ENCODE measurements around the gene YWHAG.
A peak's percentile ranks its signal among the peaks of the same experiment; 100 is the strongest.
"Not testable (repeated sequence)": the region's sequence is repeated elsewhere in the genome, so short reads cannot be mapped to it uniquely, and the experiment has no call there.

YWHAG gene

GRCh38 chr7:76358481-76359110 lies at the start of gene YWHAG:
Gene YWHAG (minus strand): TSS chr7:76358991. CDS start chr7:76358808, 183 bp downstream.
- H3K4me3 ChIP-seq (ENCODE audit: low read length in 2 of 2), result peak within 1 kb of the TSS; percentile 84 to 93
- peaks cover 8 to 24% of the 10 kb centered on the region in 2 donors for H3K4me1 ChIP-seq (ENCODE audit: control insufficient read depth in 2 of 2, insufficient read depth in 2 of 2, low read length in 2 of 2)
- no peaks in the 10 kb centered on the region for H3K9me3 ChIP-seq (ENCODE audit: control insufficient read depth in 2 of 2, low read length in 2 of 2)
- H3K9ac ChIP-seq (ENCODE audit: low read depth in 1 of 2, low read length in 2 of 2), result peak within 1 kb of the TSS; percentile 90 to 98
- peaks cover 2 to 3% of the 10 kb centered on the region in 2 donors for H3K36me3 ChIP-seq (ENCODE audit: control insufficient read depth in 2 of 2, insufficient read depth in 2 of 2, low read length in 2 of 2)
- H3K27me3 ChIP-seq (ENCODE audit: control insufficient read depth in 2 of 2, insufficient read depth in 2 of 2, low read length in 2 of 2), result no peaks in the 10 kb centered on the region
- peak within 1 kb of the TSS; percentile 95 to 99 for H3K27ac ChIP-seq (ENCODE audit: low read depth in 2 of 2, low read length in 2 of 2)

GRCh38 chr7:76408121-76408560 lies 49.4 kb upstream of the YWHAG start:
- Histone ChIP-seq H3K4me3 (ENCODE audit: low read length in 2 of 2) (no peak overlapping the region), H3K27ac (ENCODE audit: low read depth in 2 of 2, low read length in 2 of 2) (no peak overlapping the region), H3K9me3 (ENCODE audit: control insufficient read depth in 2 of 2, low read length in 2 of 2) (no peaks in the 10 kb centered on the region), H3K36me3 (ENCODE audit: control insufficient read depth in 2 of 2, insufficient read depth in 2 of 2, low read length in 2 of 2) (no peaks in the 10 kb centered on the region), H3K27me3 (ENCODE audit: control insufficient read depth in 2 of 2, insufficient read depth in 2 of 2, low read length in 2 of 2) (no peaks in the 10 kb centered on the region), H3K4me1 (ENCODE audit: control insufficient read depth in 2 of 2, insufficient read depth in 2 of 2, low read length in 2 of 2) (peaks cover 4 to 9% of the 10 kb centered on the region in 2 donors), H3K9ac (ENCODE audit: low read depth in 1 of 2, low read length in 2 of 2) (no peak overlapping the region)

GRCh38 chr7:76407718-76408117 lies 48.9 kb upstream of the YWHAG start:
- Histone ChIP-seq H3K4me3 (ENCODE audit: low read length in 2 of 2) (no peak overlapping the region), H3K9me3 (ENCODE audit: control insufficient read depth in 2 of 2, low read length in 2 of 2) (no peaks in the 10 kb centered on the region), H3K27me3 (ENCODE audit: control insufficient read depth in 2 of 2, insufficient read depth in 2 of 2, low read length in 2 of 2) (no peaks in the 10 kb centered on the region), H3K4me1 (ENCODE audit: control insufficient read depth in 2 of 2, insufficient read depth in 2 of 2, low read length in 2 of 2) (peaks cover 4 to 9% of the 10 kb centered on the region in 2 donors), H3K36me3 (ENCODE audit: control insufficient read depth in 2 of 2, insufficient read depth in 2 of 2, low read length in 2 of 2) (no peaks in the 10 kb centered on the region), H3K27ac (ENCODE audit: low read depth in 2 of 2, low read length in 2 of 2) (no peak overlapping the region), H3K9ac (ENCODE audit: low read depth in 1 of 2, low read length in 2 of 2) (no peak overlapping the region)

GRCh38 chr7:76405738-76406137 lies 46.9 kb upstream of the YWHAG start:
- Histone ChIP-seq H3K27ac (ENCODE audit: low read depth in 2 of 2, low read length in 2 of 2) (no peak overlapping the region), H3K4me3 (ENCODE audit: low read length in 2 of 2) (no peak overlapping the region), H3K9me3 (ENCODE audit: control insufficient read depth in 2 of 2, low read length in 2 of 2) (no peaks in the 10 kb centered on the region)

GRCh38 chr7:76403780-76404494 lies 45.1 kb upstream of the YWHAG start:
- Histone ChIP-seq H3K27ac (ENCODE audit: low read depth in 2 of 2, low read length in 2 of 2) (peak overlapping the region; percentile 76 to 80), H3K4me3 (ENCODE audit: low read length in 2 of 2) (peak overlapping the region in 1 of 2 donors; percentile 13), H3K9ac (ENCODE audit: low read depth in 1 of 2, low read length in 2 of 2) (no peak overlapping the region), H3K27me3 (ENCODE audit: control insufficient read depth in 2 of 2, insufficient read depth in 2 of 2, low read length in 2 of 2) (no peaks in the 10 kb centered on the region), H3K36me3 (ENCODE audit: control insufficient read depth in 2 of 2, insufficient read depth in 2 of 2, low read length in 2 of 2) (no peaks in the 10 kb centered on the region), H3K9me3 (ENCODE audit: control insufficient read depth in 2 of 2, low read length in 2 of 2) (no peaks in the 10 kb centered on the region), H3K4me1 (ENCODE audit: control insufficient read depth in 2 of 2, insufficient read depth in 2 of 2, low read length in 2 of 2) (peaks cover 4 to 9% of the 10 kb centered on the region in 2 donors)

More at GRCh38 chr7:76405738-76406137, 46.9 kb upstream of the YWHAG start:
- peaks cover 4 to 9% of the 10 kb centered on the region in 2 donors for H3K4me1 ChIP-seq (ENCODE audit: control insufficient read depth in 2 of 2, insufficient read depth in 2 of 2, low read length in 2 of 2)
- no peak overlapping the region for H3K9ac ChIP-seq (ENCODE audit: low read depth in 1 of 2, low read length in 2 of 2)
- H3K36me3 ChIP-seq (ENCODE audit: control insufficient read depth in 2 of 2, insufficient read depth in 2 of 2, low read length in 2 of 2), result no peaks in the 10 kb centered on the region
- no peaks in the 10 kb centered on the region for H3K27me3 ChIP-seq (ENCODE audit: control insufficient read depth in 2 of 2, insufficient read depth in 2 of 2, low read length in 2 of 2)

GRCh38 chr7:76403097-76403496 lies 44.3 kb upstream of the YWHAG start:
- not testable (repeated sequence) for H3K36me3 ChIP-seq (ENCODE audit: control insufficient read depth in 2 of 2, insufficient read depth in 2 of 2, low read length in 2 of 2); H3K27me3 ChIP-seq (ENCODE audit: control insufficient read depth in 2 of 2, insufficient read depth in 2 of 2, low read length in 2 of 2); H3K9ac ChIP-seq (ENCODE audit: low read depth in 1 of 2, low read length in 2 of 2); H3K4me1 ChIP-seq (ENCODE audit: control insufficient read depth in 2 of 2, insufficient read depth in 2 of 2, low read length in 2 of 2); H3K9me3 ChIP-seq (ENCODE audit: control insufficient read depth in 2 of 2, low read length in 2 of 2); H3K4me3 ChIP-seq (ENCODE audit: low read length in 2 of 2)
- H3K27ac ChIP-seq (ENCODE audit: low read depth in 2 of 2, low read length in 2 of 2), result peak overlapping the region in 1 of 2 donors; percentile 76

GRCh38 chr7:76400248-76400647 lies 41.5 kb upstream of the YWHAG start:
- H3K4me3 ChIP-seq (ENCODE audit: low read length in 2 of 2), result no peak overlapping the region
- H3K9ac ChIP-seq (ENCODE audit: low read depth in 1 of 2, low read length in 2 of 2), result no peak overlapping the region
- no peaks in the 10 kb centered on the region for H3K27me3 ChIP-seq (ENCODE audit: control insufficient read depth in 2 of 2, insufficient read depth in 2 of 2, low read length in 2 of 2)
- H3K36me3 ChIP-seq (ENCODE audit: control insufficient read depth in 2 of 2, insufficient read depth in 2 of 2, low read length in 2 of 2), result no peaks in the 10 kb centered on the region
- peaks cover 7 to 18% of the 10 kb centered on the region in 2 donors for H3K4me1 ChIP-seq (ENCODE audit: control insufficient read depth in 2 of 2, insufficient read depth in 2 of 2, low read length in 2 of 2)
- H3K9me3 ChIP-seq (ENCODE audit: control insufficient read depth in 2 of 2, low read length in 2 of 2), result no peaks in the 10 kb centered on the region
- H3K27ac ChIP-seq (ENCODE audit: low read depth in 2 of 2, low read length in 2 of 2), result no peak overlapping the region

- H3K9ac ChIP-seq (ENCODE audit: low read depth in 1 of 2, low read length in 2 of 2), result peak overlapping the region; percentile 60 to 72
- peak overlapping the region in 1 of 2 donors; percentile 16 for H3K27ac ChIP-seq (ENCODE audit: low read depth in 2 of 2, low read length in 2 of 2)
- peak overlapping the region; percentile 74 to 80 for H3K4me3 ChIP-seq (ENCODE audit: low read length in 2 of 2)
- peaks cover 5 to 18% of the 10 kb centered on the region in 2 donors for H3K4me1 ChIP-seq (ENCODE audit: control insufficient read depth in 2 of 2, insufficient read depth in 2 of 2, low read length in 2 of 2)
- no peaks in the 10 kb centered on the region for H3K36me3 ChIP-seq (ENCODE audit: control insufficient read depth in 2 of 2, insufficient read depth in 2 of 2, low read length in 2 of 2)
- H3K9me3 ChIP-seq (ENCODE audit: control insufficient read depth in 2 of 2, low read length in 2 of 2), result no peaks in the 10 kb centered on the region
- H3K27me3 ChIP-seq (ENCODE audit: control insufficient read depth in 2 of 2, insufficient read depth in 2 of 2, low read length in 2 of 2), result no peaks in the 10 kb centered on the region
Observed at GRCh38 chr7:76397409-76398183, 38.8 kb upstream of the YWHAG start.

GRCh38 chr7:76396864-76397263 lies 38.1 kb upstream of the YWHAG start:
- Histone ChIP-seq H3K4me1 (ENCODE audit: control insufficient read depth in 2 of 2, insufficient read depth in 2 of 2, low read length in 2 of 2) (peaks cover 5 to 19% of the 10 kb centered on the region in 2 donors), H3K27me3 (ENCODE audit: control insufficient read depth in 2 of 2, insufficient read depth in 2 of 2, low read length in 2 of 2) (no peaks in the 10 kb centered on the region), H3K27ac (ENCODE audit: low read depth in 2 of 2, low read length in 2 of 2) (no peak overlapping the region), H3K36me3 (ENCODE audit: control insufficient read depth in 2 of 2, insufficient read depth in 2 of 2, low read length in 2 of 2) (no peaks in the 10 kb centered on the region), H3K9me3 (ENCODE audit: control insufficient read depth in 2 of 2, low read length in 2 of 2) (no peaks in the 10 kb centered on the region), H3K9ac (ENCODE audit: low read depth in 1 of 2, low read length in 2 of 2) (no peak overlapping the region), H3K4me3 (ENCODE audit: low read length in 2 of 2) (peak overlapping the region; percentile 74 to 80)
